HFFc6 (cell line): ENCODE measurements around the gene RNF182. TPM values are rescaled to one million over a fixed set of nuclear protein-coding genes. Genes with fewer than 3 reads are reported as not detected.
A peak's percentile ranks its signal among the peaks of the same experiment; 100 is the strongest.

Experiments used
- DNase-seq: peaks from one replicate; pipeline ENCODE4 v3.0.0-alpha.2; 2018
- H3K27ac Mint-ChIP-seq: 2 replicates; pipeline ENCODE4 v1.8.0; 2020; ENCODE audit warnings: mild to moderate bottlenecking, mixed read lengths
- H3K27me3 Mint-ChIP-seq: 2 replicates; pipeline ENCODE4 v1.8.0; 2021; ENCODE audit warnings: mild to moderate bottlenecking, moderate library complexity, mixed read lengths; ENCODE audit not compliant: insufficient read depth
- H3K36me3 Mint-ChIP-seq: 2 replicates; pipeline ENCODE4 v1.8.0; 2021; ENCODE audit warnings: low read depth, mixed read lengths
- H3K4me1 Mint-ChIP-seq: 2 replicates; pipeline ENCODE4 v1.8.0; 2020; ENCODE audit warnings: low read depth, mixed read lengths
- H3K4me3 Mint-ChIP-seq: 2 replicates; pipeline ENCODE4 v1.8.0; 2020; ENCODE audit warnings: mild to moderate bottlenecking, moderate library complexity, mixed read lengths
- H3K9me3 Mint-ChIP-seq: 2 replicates; pipeline ENCODE4 v1.8.0; 2020; ENCODE audit warnings: mild to moderate bottlenecking, mixed read lengths
- CTCF ChIP-seq: fragments of 200-600 bp; sonication (generic); IDR thresholded peaks from 2 replicates; pipeline ENCODE4 v1.5.0; 2021; ENCODE audit warnings: antibody characterized with exemption, mild to moderate bottlenecking
- total RNA-seq, 6 experiments: library from RNA; stranded (reverse); fragmentation: NEBNext Ultra II Directional; extraction: Animal tissue kit (Norgen Biotek cat#: 25700); gene quantifications; 2 replicates in 1 of 6; 3 replicates in 5 of 6; pipeline ENCODE4 v1.2.3, GENCODE V29; 2021

RNF182 gene
- total RNA-seq, 6 experiments from 2014 or later, result 0.48 to 6.1 (median 0.84) TPM

GRCh38 chr6:13913226-13914001, 11.3 kb upstream of the RNF182 start:
- DNase-seq, result no peak
- TF ChIP-seq CTCF, result no peak
- no peaks in the 10 kb centered on the region for H3K9me3 Mint-ChIP-seq
- H3K4me1 Mint-ChIP-seq, result peaks cover 12% of the 10 kb centered on the region; the same call in 1 of the 2 replicates
- H3K36me3 Mint-ChIP-seq, result no peaks in the 10 kb centered on the region
- no peak overlapping the region for H3K4me3 Mint-ChIP-seq
- H3K27ac Mint-ChIP-seq, result no peak overlapping the region
- H3K27me3 Mint-ChIP-seq, result peaks cover 3% of the 10 kb centered on the region; the same call in 1 of the 2 replicates

- H3K27me3 Mint-ChIP-seq, result peaks cover 3% of the 10 kb centered on the region; the same call in 1 of the 2 replicates
Measured at GRCh38 chr6:13914351-13914750, 10.4 kb upstream of the RNF182 start.

DNA sequence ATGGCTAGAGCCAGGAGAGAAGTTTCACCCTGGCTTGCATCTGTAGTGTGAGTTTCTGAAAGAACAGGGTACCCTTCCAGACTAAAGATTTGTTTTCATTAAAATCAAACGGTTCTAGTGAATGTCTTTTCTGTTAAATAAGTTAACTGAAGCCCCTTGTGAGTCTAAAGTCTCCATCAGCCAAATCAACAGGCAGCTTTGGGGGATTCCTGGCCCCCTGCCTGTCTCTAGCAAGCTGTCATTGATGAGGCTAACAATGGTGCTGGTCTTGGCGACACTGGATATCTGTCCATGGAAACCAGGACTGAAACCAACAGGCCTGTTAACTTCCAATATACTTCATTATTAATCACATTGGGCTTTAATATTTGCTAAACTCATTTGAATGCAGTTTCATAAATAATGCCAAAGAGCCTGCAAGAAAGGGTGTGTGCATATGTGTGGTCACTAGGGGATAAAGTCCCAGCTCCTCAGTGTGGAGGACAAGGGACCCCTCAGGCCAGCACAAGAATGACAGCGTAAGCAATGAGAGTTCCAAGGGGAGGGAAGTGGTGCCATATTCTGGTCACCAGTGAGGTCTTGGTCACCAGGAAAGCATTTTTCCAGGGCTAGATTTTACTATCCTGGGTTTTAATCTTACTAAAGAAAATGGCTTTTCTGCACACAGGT, 9.1 kb upstream of the RNF182 start:
- TF ChIP-seq CTCF, result no peak
- H3K27ac Mint-ChIP-seq, result no peak overlapping the region
- peaks cover 12% of the 10 kb centered on the region; the same call in 1 of the 2 replicates for H3K4me1 Mint-ChIP-seq
- no peaks in the 10 kb centered on the region for H3K9me3 Mint-ChIP-seq
- H3K36me3 Mint-ChIP-seq, result no peaks in the 10 kb centered on the region
- no peak overlapping the region for H3K4me3 Mint-ChIP-seq
- H3K27me3 Mint-ChIP-seq, result peaks cover 3% of the 10 kb centered on the region; the same call in 1 of the 2 replicates
- DNase-seq, result no peak

More at GRCh38 chr6:13914351-13914750, 10.4 kb upstream of the RNF182 start:
- no peak overlapping the region for H3K4me3 Mint-ChIP-seq
- no peak for DNase-seq
- no peaks in the 10 kb centered on the region for H3K9me3 Mint-ChIP-seq
- H3K27ac Mint-ChIP-seq, result no peak overlapping the region
- TF ChIP-seq CTCF, result no peak
- H3K36me3 Mint-ChIP-seq, result no peaks in the 10 kb centered on the region
- H3K4me1 Mint-ChIP-seq, result peaks cover 12% of the 10 kb centered on the region; the same call in 1 of the 2 replicates

- Mint-ChIP-seq H3K4me3 (no peak overlapping the region), H3K4me1 (peaks cover 12% of the 10 kb centered on the region; the same call in 1 of the 2 replicates), H3K27ac (no peak overlapping the region), H3K27me3 (peaks cover 3% of the 10 kb centered on the region; the same call in 1 of the 2 replicates), H3K36me3 (no peaks in the 10 kb centered on the region), H3K9me3 (no peaks in the 10 kb centered on the region)
- peak; percentile 20 for DNase-seq
- no peak for TF ChIP-seq CTCF
Measured at GRCh38 chr6:13916230-13916944, 8.4 kb upstream of the RNF182 start.

DNA sequence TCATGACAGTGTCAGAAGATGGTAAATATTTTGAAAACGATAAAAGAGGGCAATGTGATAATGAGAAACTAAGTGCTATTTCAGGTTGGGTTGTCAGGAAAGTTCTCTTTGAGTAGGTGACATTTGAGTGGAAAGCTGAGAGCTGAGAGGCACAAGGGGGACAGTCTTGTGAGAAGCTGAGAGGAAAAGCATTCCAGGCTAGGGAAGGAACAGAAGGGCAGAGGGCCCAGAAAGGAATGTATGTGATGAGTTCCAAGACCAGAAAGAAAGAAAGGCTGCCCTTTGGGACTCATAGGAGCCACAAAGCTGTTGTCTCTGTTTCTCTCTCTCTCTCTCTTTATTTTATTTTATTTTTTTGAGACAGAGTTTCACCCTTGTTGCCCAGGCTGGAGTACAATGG, 7.6 kb upstream of the RNF182 start:
- Mint-ChIP-seq H3K36me3 (no peaks in the 10 kb centered on the region), H3K27me3 (peaks cover 3% of the 10 kb centered on the region; the same call in 1 of the 2 replicates), H3K4me1 (peaks cover 12% of the 10 kb centered on the region; the same call in 1 of the 2 replicates), H3K4me3 (no peak overlapping the region), H3K27ac (no peak overlapping the region), H3K9me3 (no peaks in the 10 kb centered on the region)
- no peak for TF ChIP-seq CTCF
- no peak for DNase-seq
